Tongue (tissue), 2 donors: ENCODE measurements around the gene EYA2. TPM values are rescaled to one million over a fixed set of nuclear protein-coding genes. Genes with fewer than 3 reads are reported as not detected.

Source experiments
- DNase-seq: peaks from one replicate; pipeline ENCODE4 v3.0.0-alpha.2; 2015
- total RNA-seq: library from RNA; depleted of rRNA; stranded (reverse); fragments of >200 nt; gene quantifications from one replicate; pipeline ENCODE4 v1.2.3, GENCODE V29; 2014

EYA2 gene
- total RNA-seq, 1 donor from 2014 or later = 1.3 TPM

- no peak for DNase-seq
Measured at GRCh38 chr20:47113362-47114109, 218.9 kb downstream of the EYA2 start.

- DNase-seq = no peak
Measured at GRCh38 chr20:47115694-47116093, 221.1 kb downstream of the EYA2 start.

DNA sequence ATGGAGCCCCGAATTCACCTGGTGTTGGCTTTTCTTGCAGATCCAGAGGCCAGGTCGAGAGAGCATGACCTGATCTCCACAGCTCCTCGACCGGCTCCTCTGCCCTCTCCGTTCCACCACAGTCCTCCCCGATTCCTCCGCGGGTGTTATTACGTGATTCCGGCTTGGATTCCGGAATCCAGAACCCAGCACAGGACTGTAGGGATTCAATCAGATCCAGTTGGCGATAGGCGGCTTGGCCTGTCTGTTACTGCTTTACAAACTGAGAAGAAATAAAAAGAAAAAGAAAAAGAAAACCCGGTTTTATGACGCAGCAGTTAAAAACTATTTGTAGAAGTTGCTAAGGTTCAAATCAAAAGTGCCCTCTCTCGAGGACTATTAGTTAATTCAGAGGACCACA is 222.7 kb downstream of the EYA2 start:
- DNase-seq = no peak

DNA sequence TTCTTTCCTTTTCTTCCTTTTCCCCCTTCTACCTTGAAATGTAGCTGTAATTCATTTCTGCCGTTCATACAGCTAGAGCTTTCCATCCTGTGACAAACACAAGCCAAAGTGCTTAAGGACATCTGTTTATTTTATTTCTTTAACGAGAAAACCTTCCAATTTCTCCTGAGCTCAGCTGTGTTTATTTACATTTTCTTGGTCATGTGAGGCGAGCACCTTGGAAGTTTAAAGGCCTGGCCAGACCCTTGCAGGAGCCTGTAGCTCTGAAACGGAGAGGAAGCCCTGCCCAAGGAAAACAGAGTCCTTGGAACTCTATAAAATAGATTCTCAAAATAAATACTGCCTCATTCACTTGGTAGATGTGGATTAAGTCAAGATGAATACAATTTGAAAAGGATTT is 223.1 kb downstream of the EYA2 start:
- peak; percentile 88 for DNase-seq

GRCh38 chr20:47118206-47118605 is 223.6 kb downstream of the EYA2 start:
- DNase-seq = no peak

DNA sequence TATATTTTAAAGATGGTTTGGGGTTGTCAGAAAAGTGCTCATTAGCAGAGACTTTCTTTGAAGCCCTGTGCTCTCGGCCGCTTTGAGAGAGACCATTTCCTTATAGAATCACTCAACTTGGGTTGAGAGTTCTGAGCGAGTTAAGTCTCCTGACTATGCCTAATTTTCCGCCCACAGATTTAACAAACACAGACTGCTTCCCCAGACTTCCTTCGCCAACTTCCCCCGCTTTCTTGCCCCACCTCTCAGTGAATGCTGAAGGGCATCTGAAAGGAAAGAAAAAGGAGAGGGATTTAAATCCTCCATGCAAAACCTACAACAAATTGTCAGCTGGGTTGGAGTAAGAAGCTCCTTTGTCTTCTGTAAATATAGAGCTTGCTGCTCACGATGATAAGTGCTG is 224.0 kb downstream of the EYA2 start:
- DNase-seq = peak; percentile 58

- no peak for DNase-seq
Measured at GRCh38 chr20:47120346-47120936, 225.8 kb downstream of the EYA2 start.

DNA sequence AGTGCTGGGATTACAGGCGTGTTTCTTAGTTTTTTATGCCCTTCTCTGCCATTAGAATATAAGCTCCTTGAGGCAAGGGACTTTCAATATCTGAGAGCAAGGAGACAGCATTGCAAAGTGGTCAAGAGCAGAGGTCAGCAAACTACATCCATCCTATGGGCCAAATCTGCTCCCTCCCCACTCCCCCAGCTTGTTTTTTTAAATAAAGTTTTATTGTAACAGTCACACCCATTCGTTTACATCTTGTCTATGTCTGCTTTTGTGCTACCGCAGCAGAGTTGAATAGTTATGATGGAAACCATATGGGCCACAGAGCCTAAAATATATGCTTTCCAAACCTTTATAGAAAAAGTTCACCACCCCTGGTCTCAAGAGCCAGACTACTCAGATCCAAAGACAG is 227.9 kb downstream of the EYA2 start:
- no peak for DNase-seq

DNA sequence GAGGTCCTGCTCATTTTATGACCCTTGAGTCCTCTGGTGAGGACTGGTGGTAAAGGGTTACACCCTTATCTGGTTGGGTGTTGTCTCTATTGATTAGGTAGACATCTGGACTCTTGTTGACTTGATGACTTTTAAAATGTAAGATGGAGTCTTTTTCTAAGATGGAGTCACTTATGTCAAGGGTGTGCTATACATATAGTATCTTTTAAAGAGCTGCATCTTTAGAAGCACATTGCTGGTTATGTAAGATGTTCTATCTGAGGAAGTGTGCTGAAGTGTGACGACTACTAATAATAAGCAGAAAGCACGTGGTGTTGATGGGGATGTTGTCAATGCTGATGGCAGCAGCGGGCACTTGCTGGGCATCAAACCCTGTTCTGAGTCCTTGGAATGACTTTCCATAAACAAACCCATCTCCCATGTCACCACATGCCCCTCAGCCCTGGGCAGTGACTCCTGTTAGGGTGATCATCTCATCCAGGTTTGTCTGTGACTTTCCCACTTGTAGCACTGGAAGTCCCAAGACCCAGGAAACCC is 229.6 kb downstream of the EYA2 start:
- no peak for DNase-seq

DNA sequence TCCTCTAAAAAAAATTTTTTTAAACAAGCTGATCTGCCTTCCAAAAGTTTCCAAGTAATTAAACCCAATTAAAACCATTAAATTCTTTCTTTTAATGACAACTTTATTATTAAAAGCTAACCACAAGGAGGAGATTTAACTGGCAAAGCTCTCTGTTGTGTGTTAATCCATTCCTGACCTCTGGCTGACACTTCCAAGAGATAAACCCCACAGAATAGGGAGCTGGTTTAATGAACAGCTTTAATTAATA is 230.8 kb downstream of the EYA2 start:
- peak; percentile 65 for DNase-seq

GRCh38 chr20:47125758-47126591 is 231.3 kb downstream of the EYA2 start:
- DNase-seq = peak; percentile 53

GRCh38 chr20:47126709-47127108 is 232.1 kb downstream of the EYA2 start:
- DNase-seq = no peak

GRCh38 chr20:47127546-47127945 is 232.9 kb downstream of the EYA2 start:
- DNase-seq = no peak

DNA sequence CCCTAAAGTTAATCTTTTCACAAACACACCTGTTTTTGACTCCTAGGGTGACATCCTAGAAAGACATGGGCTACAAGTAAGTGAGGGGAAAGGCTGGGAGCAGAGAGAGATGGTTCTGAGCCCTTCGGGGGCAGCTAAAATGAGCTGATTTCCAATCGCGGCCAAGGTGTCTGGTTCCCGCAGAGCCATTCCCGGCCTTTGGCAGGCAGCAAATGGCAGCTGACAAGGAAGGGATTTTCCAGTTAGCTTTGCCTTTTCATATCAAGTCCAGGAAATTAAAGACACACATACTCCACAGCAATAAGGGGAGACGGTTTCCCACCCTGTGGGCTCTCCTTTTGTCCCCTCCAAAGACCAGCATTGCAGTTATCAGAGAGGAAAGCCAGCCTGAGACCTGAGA is 233.4 kb downstream of the EYA2 start:
- peak; percentile 79 for DNase-seq

GRCh38 chr20:47129306-47129705 is 234.7 kb downstream of the EYA2 start:
- no peak for DNase-seq

GRCh38 chr20:47133809-47134456 is 239.3 kb downstream of the EYA2 start:
- DNase-seq = peak; percentile 35

DNA sequence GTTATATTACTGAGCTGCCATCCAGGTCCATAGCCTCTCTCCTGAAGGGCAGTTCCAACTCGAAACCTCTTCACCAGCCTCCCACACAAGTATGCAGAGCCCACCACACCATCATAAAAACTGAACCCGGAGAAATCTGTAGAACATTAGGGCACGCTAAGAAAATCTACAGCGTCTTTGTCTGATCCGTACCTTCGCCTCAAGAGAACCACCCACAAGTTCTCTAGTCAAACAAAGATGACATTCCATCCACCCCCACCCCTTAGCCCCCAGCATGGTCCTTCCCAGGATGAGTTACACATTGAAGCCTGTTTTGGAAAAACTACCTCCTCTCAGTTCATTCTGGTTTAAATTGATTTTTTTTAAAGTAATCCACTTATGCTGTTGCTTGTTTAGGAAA is 242.1 kb downstream of the EYA2 start:
- DNase-seq = no peak

DNA sequence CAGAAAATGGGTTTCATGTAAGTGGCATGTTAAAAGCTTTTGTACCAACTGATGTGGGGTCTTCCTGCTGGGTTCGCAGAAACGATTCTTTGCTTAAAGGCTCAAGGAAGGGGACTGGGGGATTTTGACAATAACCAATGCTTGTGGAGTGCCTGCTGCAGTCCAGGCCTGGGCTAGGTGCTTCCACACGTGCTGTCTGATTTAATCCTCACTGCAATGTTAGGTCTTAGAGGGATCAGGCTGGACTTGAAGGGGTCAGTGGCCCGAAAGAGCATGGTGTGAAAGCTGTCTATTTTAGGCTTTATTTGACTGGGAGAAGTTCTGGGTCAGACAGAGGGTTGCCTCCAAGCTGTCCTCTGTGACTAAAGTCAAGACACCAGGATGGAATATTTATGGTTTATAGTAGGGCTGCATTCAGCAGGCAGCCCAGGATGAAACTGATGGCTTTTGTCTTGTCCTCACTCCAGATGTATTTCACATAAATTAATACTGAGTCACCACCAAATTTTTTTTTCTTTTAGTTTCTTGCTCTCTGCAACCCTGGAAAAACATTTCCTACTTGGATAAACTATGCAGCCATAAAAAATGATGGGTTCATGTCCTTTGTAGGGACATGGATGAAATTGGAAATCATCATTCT is 242.7 kb downstream of the EYA2 start:
- no peak for DNase-seq

DNA sequence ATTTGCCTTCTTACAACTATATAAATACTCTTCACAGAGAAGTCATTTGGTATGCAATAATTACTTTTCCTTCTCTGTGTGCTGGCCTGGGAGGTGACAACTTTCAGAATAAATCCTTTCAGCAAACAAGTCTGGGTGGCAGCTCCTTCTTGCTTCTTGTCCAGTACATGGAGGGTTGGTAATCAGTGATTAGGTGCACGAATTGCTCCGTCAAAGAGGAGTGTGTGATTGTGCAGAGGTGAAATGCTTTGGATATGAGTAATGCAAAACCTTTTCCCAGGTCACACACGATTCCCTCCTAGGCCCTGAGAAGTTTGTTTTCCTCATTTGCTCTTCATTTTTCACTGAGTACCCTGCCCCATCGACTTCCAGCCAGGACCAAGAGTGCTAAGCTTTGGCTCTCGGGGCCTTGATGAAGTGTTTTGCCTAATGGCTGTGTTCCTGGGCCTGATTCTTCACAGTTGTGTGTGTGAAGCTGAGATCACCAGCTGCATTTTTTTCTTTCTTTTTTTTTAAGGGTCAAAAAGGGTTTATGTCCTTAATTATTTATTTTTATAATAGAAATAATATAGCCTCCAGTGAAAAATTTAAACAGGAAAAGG is 245.4 kb downstream of the EYA2 start:
- no peak for DNase-seq

GRCh38 chr20:47141350-47141921 is 246.8 kb downstream of the EYA2 start:
- no peak for DNase-seq
